GM21825 (cell line): ENCODE data around the gene SLC30A4.
"Not testable (repeated sequence)": the region's sequence is repeated elsewhere in the genome, so short reads cannot be mapped to it uniquely, and the experiment has no call there.

Source experiments
- ATAC-seq: cut with Tn5 transposase; IDR thresholded peaks from one replicate; pipeline ENCODE4 v1.9.1; 2021; ENCODE audit warnings: mild to moderate bottlenecking, moderate library complexity; ENCODE audit not compliant: unreplicated experiment

SLC30A4 gene

GRCh38 chr15:45522328-45523165, at the start of gene SLC30A4:
Gene SLC30A4 (minus strand): TSS chr15:45522755. CDS start chr15:45522354, 401 bp downstream.
- ATAC-seq = peak; percentile 62

- no peak for ATAC-seq
Measured at GRCh38 chr15:45555934-45556608, 33.5 kb upstream of the SLC30A4 start.

- no peak for ATAC-seq
Measured at GRCh38 chr15:45551676-45552075, 29.1 kb upstream of the SLC30A4 start.

- ATAC-seq = no peak
Measured at GRCh38 chr15:45550436-45550835, 27.9 kb upstream of the SLC30A4 start.

- no peak for ATAC-seq
Measured at GRCh38 chr15:45549541-45550220, 27.1 kb upstream of the SLC30A4 start.

GRCh38 chr15:45548753-45549520, 26.4 kb upstream of the SLC30A4 start:
- ATAC-seq = no peak

- ATAC-seq = no peak
Measured at GRCh38 chr15:45546789-45547188, 24.2 kb upstream of the SLC30A4 start.

- no peak for ATAC-seq
Measured at GRCh38 chr15:45544266-45545023, 21.9 kb upstream of the SLC30A4 start.

GRCh38 chr15:45543051-45543450, 20.5 kb upstream of the SLC30A4 start:
- no peak for ATAC-seq

GRCh38 chr15:45540531-45540930, 18.0 kb upstream of the SLC30A4 start:
- no peak for ATAC-seq

GRCh38 chr15:45539680-45540079, 17.1 kb upstream of the SLC30A4 start:
- no peak for ATAC-seq

GRCh38 chr15:45536934-45537333, 14.4 kb upstream of the SLC30A4 start:
- ATAC-seq = no peak

GRCh38 chr15:45535486-45536042, 13.0 kb upstream of the SLC30A4 start:
- no peak for ATAC-seq

GRCh38 chr15:45534821-45535220, 12.3 kb upstream of the SLC30A4 start:
- ATAC-seq = no peak

- not testable (repeated sequence) for ATAC-seq
Measured at GRCh38 chr15:45532892-45533291, 10.3 kb upstream of the SLC30A4 start.

- no peak for ATAC-seq
Measured at GRCh38 chr15:45529613-45530012, 7.1 kb upstream of the SLC30A4 start.

GRCh38 chr15:45527086-45527485, 4.5 kb upstream of the SLC30A4 start:
- ATAC-seq = no peak

GRCh38 chr15:45523166-45523460, 558 bp upstream of the SLC30A4 start:
- no peak for ATAC-seq

- no peak for ATAC-seq
Measured at GRCh38 chr15:45521596-45522327, 793 bp downstream of the SLC30A4 start.
